ENCODE measurements around the gene ZDHHC20.

ZDHHC20 gene

GRCh38 chr13:21458813-21459701 lies at the start of gene ZDHHC20:
Gene ZDHHC20 (minus strand): TSS chr13:21459303. CDS start chr13:21459171, 132 bp downstream.
- peak; percentile 85 to 89 for DNase-seq (ENCODE audit: low read depth in 2 of 2)

GRCh38 chr13:21504379-21504778 lies 45.3 kb upstream of the ZDHHC20 start:
- DNase-seq (ENCODE audit: low read depth in 2 of 2): no peak

- no peak for DNase-seq (ENCODE audit: low read depth in 2 of 2)
Observed at GRCh38 chr13:21501686-21502085, 42.6 kb upstream of the ZDHHC20 start.

GRCh38 chr13:21486322-21486721 lies 27.2 kb upstream of the ZDHHC20 start:
- no peak for DNase-seq (ENCODE audit: low read depth in 2 of 2)

GRCh38 chr13:21483748-21484147 lies 24.6 kb upstream of the ZDHHC20 start:
- DNase-seq (ENCODE audit: low read depth in 2 of 2): no peak

GRCh38 chr13:21481359-21481758 lies 22.3 kb upstream of the ZDHHC20 start:
- no peak for DNase-seq (ENCODE audit: low read depth in 2 of 2)

GRCh38 chr13:21478881-21479808 lies 20.0 kb upstream of the ZDHHC20 start:
- DNase-seq (ENCODE audit: low read depth in 2 of 2): peak in 1 of 2 donors; percentile 40

GRCh38 chr13:21476893-21477472 lies 17.9 kb upstream of the ZDHHC20 start:
- DNase-seq (ENCODE audit: low read depth in 2 of 2): peak; percentile 73 to 79

- DNase-seq (ENCODE audit: low read depth in 2 of 2): no peak
Observed at GRCh38 chr13:21475115-21475514, 16.0 kb upstream of the ZDHHC20 start.

GRCh38 chr13:21470785-21471184 lies 11.7 kb upstream of the ZDHHC20 start:
- DNase-seq (ENCODE audit: low read depth in 2 of 2): no peak

- DNase-seq (ENCODE audit: low read depth in 2 of 2): no peak
Observed at GRCh38 chr13:21466527-21466926, 7.4 kb upstream of the ZDHHC20 start.

GRCh38 chr13:21465710-21466160 lies 6.6 kb upstream of the ZDHHC20 start:
- DNase-seq (ENCODE audit: low read depth in 2 of 2): no peak

- DNase-seq (ENCODE audit: low read depth in 2 of 2): no peak
Observed at GRCh38 chr13:21463424-21463823, 4.3 kb upstream of the ZDHHC20 start.

- DNase-seq (ENCODE audit: low read depth in 2 of 2): no peak
Observed at GRCh38 chr13:21461131-21461530, 2.0 kb upstream of the ZDHHC20 start.

- peak; percentile 39 for DNase-seq (ENCODE audit: low read depth in 2 of 2)
Observed at GRCh38 chr13:21458451-21458812, 671 bp downstream of the ZDHHC20 start.

GRCh38 chr13:21453387-21454081 lies 5.6 kb downstream of the ZDHHC20 start:
- no peak for DNase-seq (ENCODE audit: low read depth in 2 of 2)

GRCh38 chr13:21450936-21451335 lies 8.2 kb downstream of the ZDHHC20 start:
- no peak for DNase-seq (ENCODE audit: low read depth in 2 of 2)

GRCh38 chr13:21446656-21447055 lies 12.4 kb downstream of the ZDHHC20 start:
- DNase-seq (ENCODE audit: low read depth in 2 of 2): no peak

GRCh38 chr13:21445759-21446158 lies 13.3 kb downstream of the ZDHHC20 start:
- DNase-seq (ENCODE audit: low read depth in 2 of 2): no peak

- DNase-seq (ENCODE audit: low read depth in 2 of 2): no peak
Observed at GRCh38 chr13:21443171-21443570, 15.9 kb downstream of the ZDHHC20 start.

- no peak for DNase-seq (ENCODE audit: low read depth in 2 of 2)
Observed at GRCh38 chr13:21436582-21436981, 22.5 kb downstream of the ZDHHC20 start.
